Measurements from ENCODE around the gene NFIA. TPM values are rescaled to one million over a fixed set of nuclear protein-coding genes. Genes with fewer than 3 reads are reported as not detected.

The NFIA gene
- total and polyA plus RNA-seq, 10 of the 15 experiments (the other 5 are each of a cell fraction or from before 2014, with no cell fraction given), result 0.10 to 0.16 TPM; not detected in 8

GRCh38 chr1:61193808-61194207 lies 111.4 kb downstream of the NFIA start (continued):
- TF ChIP-seq PKNOX1 (IDR thresholded peaks at IDR 0.05) (no peak), HDAC6 (IDR thresholded peaks at IDR 0.05; ENCODE audit: unreplicated experiment) (no peak), MTA3 (IDR thresholded peaks at IDR 0.05; ENCODE audit: borderline replicate concordance, low read length) (no peak), SRF (IDR thresholded peaks at IDR 0.05; ENCODE audit: low read depth in 2 of 2, low read length in 2 of 2) (no peak)

GRCh38 chr1:61198554-61198953 lies 116.2 kb downstream of the NFIA start:
- H3K79me2 ChIP-seq (ENCODE audit: control insufficient read depth, insufficient read depth, low read length), result no peaks in the 10 kb centered on the region
- no peak overlapping the region for H3K4me3 ChIP-seq
- no peaks in the 10 kb centered on the region for H3K27me3 ChIP-seq (replicated peaks in 1 of 2; ENCODE audit: control insufficient read depth in 2 of 2, insufficient read depth in 2 of 2, low read length in 1 of 2)
- H3K27ac ChIP-seq (ENCODE audit: control insufficient read depth, insufficient read depth), result no peak overlapping the region
- ChIA-PET CTCF (no interaction called here), RAD21 (ENCODE audit: unreplicated experiment) (no interaction called here), SMC1A (ENCODE audit: uncharacterized antibody, unreplicated experiment) (no interaction called here), POLR2A (no interaction called here)
- intact Hi-C loops (cut with micrococcal nuclease; ENCODE audit: unreplicated experiment), result no loop called here
- 35% methylated on average over 8 of the region's 8 CpGs for WGBS (ENCODE audit: insufficient coverage, insufficient replicate concordance, low lambda C conversion rate, missing lambda C conversion rate)
- no peak for TF ChIP-seq CREM (IDR thresholded peaks at IDR 0.05; ENCODE audit: low read depth)
- no peak for TF ChIP-seq MLLT1 (IDR thresholded peaks at IDR 0.05)
- no peak for TF ChIP-seq IRF5 (IDR thresholded peaks at IDR 0.05; ENCODE audit: borderline replicate concordance)
- TF ChIP-seq NRF1 (conservative IDR thresholded peaks at IDR 0.05; ENCODE audit: low read depth, low read length), result no peak
- H3K9ac ChIP-seq (ENCODE audit: control insufficient read depth, insufficient read depth, low read length), result no peak overlapping the region
- no peak for DNase-seq (ENCODE audit: low read depth, low spot score)
- no peak overlapping the region for H2AFZ ChIP-seq (ENCODE audit: control insufficient read depth, low read depth, low read length)
- no peak for ATAC-seq
- H3K4me2 ChIP-seq (ENCODE audit: control insufficient read depth, insufficient read depth), result no peak overlapping the region
- H3K4me1 ChIP-seq (ENCODE audit: control insufficient read depth, insufficient read depth, low read length), result no peaks in the 10 kb centered on the region
- FAIRE-seq, result no peak
- in situ Hi-C loops (cut with MboI), result no loop called here
- no peaks in the 10 kb centered on the region for H3K36me3 ChIP-seq (ENCODE audit: control insufficient read depth in 2 of 2, insufficient read depth in 2 of 2, low read length in 1 of 2)
- H3K9me3 ChIP-seq (replicated peaks; ENCODE audit: control insufficient read depth, insufficient read depth, low read length), result no peaks in the 10 kb centered on the region
- BruUV-seq (replicated peaks), result no TSS peak
- no peaks in the 10 kb centered on the region for H4K20me1 ChIP-seq (ENCODE audit: control insufficient read depth, insufficient read depth)

All from GM12878 (cell line).